HCT116 (cell line): Measurements from ENCODE around the gene CFAP58. TPM values are rescaled to one million over a fixed set of nuclear protein-coding genes. Genes with fewer than 3 reads are reported as not detected.

Experiments used
- ATAC-seq: fragments of 200-7000 bp; cut with Tn5 transposase; 2 replicates; pipeline ENCODE4 v1.9.1; 2020; ENCODE audit warnings: mild to moderate bottlenecking, moderate library complexity
- BruUV-seq: library from RNA; stranded (reverse); fragments of 400-500 nt; replicated peaks from 2 replicates; lab custom pipeline; 2021; lab: Mats Ljungman, UMichigan
- CTCF ChIA-PET: fragments of 300-600 bp; sonication (Branson Sonifier 250); formaldehyde crosslinking; loops from one replicate; lab custom pipeline; 2021; ENCODE audit warnings: antibody characterized with exemption; lab: Charles Lee
- POLR2A ChIA-PET: fragments of 300-600, 350-600 bp; sonication (Branson Sonifier 250); formaldehyde crosslinking; loops from one replicate; lab custom pipeline; 2021; ENCODE audit warnings: antibody characterized with exemption; lab: Charles Lee
- RAD21 ChIA-PET, 2 experiments: fragments of 300-600 bp; sonication (Branson Sonifier 250); formaldehyde crosslinking; loops; one replicate each; lab custom pipeline; 2023; ENCODE audit warnings: low total read pairs in 2 of 2; ENCODE audit not compliant: uncharacterized antibody in 2 of 2, unreplicated experiment in 2 of 2, low non-redundant PET in 1 of 2; lab: Charles Lee
- DNase-seq: peaks from one replicate; pipeline ENCODE4 v3.0.0-alpha.2; 2010; ENCODE audit warnings: low read depth, low spot score
- H2AFZ ChIP-seq: fragments of 200-600 bp; shearing (Covaris generic), sonication (generic); 2 replicates; pipeline ENCODE4 v1.6.1; 2017; ENCODE audit warnings: low read depth, mixed run types, mixed read lengths, antibody characterized with exemption, low read length; ENCODE audit not compliant: poor library complexity, severe bottlenecking
- H3K27ac ChIP-seq: 2 replicates; pipeline ENCODE4 v1.5.1; 2012; ENCODE audit warnings: low read depth, low read length
- H3K27me3 ChIP-seq: fragments of 200-600 bp; sonication (generic); 2 replicates; pipeline ENCODE4 v1.6.1; 2016; ENCODE audit warnings: mixed run types, low read length, mixed read lengths; ENCODE audit not compliant: insufficient read depth
- H3K36me3 ChIP-seq, 2 experiments: fragments of 200-500 bp in 1 of 2; fragments of 200-600 bp in 1 of 2; sonication (Bioruptor generic) in 1 of 2; sonication (generic) in 1 of 2; 2 replicates each; pipeline versions ENCODE4 v1.5.1 to v1.6.1; 2014 to 2016; ENCODE audit warnings: low read length in 2 of 2, inconsistent platforms in 1 of 2, mixed read lengths in 1 of 2, mixed run types in 1 of 2; ENCODE audit not compliant: insufficient read depth in 2 of 2, control insufficient read depth in 1 of 2
- H3K4me1 ChIP-seq, 2 experiments: fragments of 200-600 bp in 1 of 2; sonication (generic) in 1 of 2; 2 replicates each; pipeline versions ENCODE4 v1.5.1 to v1.6.1; 2012 to 2017; ENCODE audit warnings: low read length in 2 of 2, inconsistent platforms in 1 of 2, mild to moderate bottlenecking in 1 of 2, mixed read lengths in 1 of 2, mixed run types in 1 of 2, moderate library complexity in 1 of 2; ENCODE audit not compliant: insufficient read depth in 2 of 2, control insufficient read depth in 1 of 2
- H3K4me2 ChIP-seq: fragments of 200-600 bp; sonication (generic); 2 replicates; pipeline ENCODE4 v1.6.1; 2017; ENCODE audit warnings: mixed run types, low read length, mixed read lengths
- H3K4me3 ChIP-seq, 2 experiments: fragments of 200-600 bp in 1 of 2; sonication (generic) in 1 of 2; replicated peaks in 1 of 2; 2 replicates each; pipeline ENCODE4 v1.5.1; 2011 to 2016; ENCODE audit warnings: low read length in 2 of 2, control low read depth in 1 of 2, low read depth in 1 of 2, mild to moderate bottlenecking in 1 of 2, mixed read lengths in 1 of 2, mixed run types in 1 of 2
- H3K79me2 ChIP-seq: fragments of 200-600 bp; sonication (generic); 2 replicates; pipeline ENCODE4 v1.6.1; 2017; ENCODE audit warnings: mild to moderate bottlenecking, mixed run types, low read length, moderate library complexity, mixed read lengths; ENCODE audit not compliant: insufficient read depth
- H3K9ac ChIP-seq: fragments of 200-600 bp; sonication (generic); 2 replicates; pipeline ENCODE4 v1.6.1; 2016; ENCODE audit warnings: low read length, mixed read lengths
- H3K9me2 ChIP-seq: fragments of 200-600 bp; sonication (generic), shearing (Covaris generic); 2 replicates; pipeline ENCODE4 v1.6.1; 2017; ENCODE audit warnings: mixed run types, mild to moderate bottlenecking, moderate library complexity; ENCODE audit not compliant: insufficient read depth
- H3K9me3 ChIP-seq, 2 experiments: fragments of 200-500 bp in 1 of 2; fragments of 200-600 bp in 1 of 2; sonication (Bioruptor generic) in 1 of 2; sonication (generic) in 1 of 2; 2 replicates each; pipeline ENCODE4 v1.6.1; 2014 to 2017; ENCODE audit warnings: low read length in 2 of 2, mixed read lengths in 2 of 2, inconsistent platforms in 1 of 2, low read depth in 1 of 2, mild to moderate bottlenecking in 1 of 2, mixed run types in 1 of 2, moderate library complexity in 1 of 2; ENCODE audit not compliant: control insufficient read depth in 1 of 2, insufficient read depth in 1 of 2
- H4K20me1 ChIP-seq: fragments of 200-600 bp; sonication (generic), shearing (Covaris generic); 2 replicates; pipeline ENCODE4 v1.6.1; 2017; ENCODE audit warnings: mixed run types, mild to moderate bottlenecking, moderate library complexity; ENCODE audit not compliant: insufficient read depth
- ELF1 ChIP-seq: IDR thresholded peaks from 2 replicates; pipeline ENCODE4 v1.6.1; 2012; ENCODE audit warnings: low read depth, borderline replicate concordance
- EZH2phosphoT487 ChIP-seq: fragments of 200-600 bp; IDR thresholded peaks from 2 replicates; pipeline ENCODE4 v1.6.1; 2018; ENCODE audit warnings: antibody characterized with exemption, borderline replicate concordance
- JUND ChIP-seq: IDR thresholded peaks from 2 replicates; pipeline ENCODE4 v1.6.1; 2012
- SP1 ChIP-seq: IDR thresholded peaks from 2 replicates; pipeline ENCODE4 v1.6.1; 2012; ENCODE audit warnings: low read depth
- TCF7L2 ChIP-seq: IDR thresholded peaks from 2 replicates; pipeline ENCODE4 v1.7.0; 2011; ENCODE audit warnings: borderline replicate concordance, inconsistent platforms; ENCODE audit not compliant: insufficient read depth, insufficient read length; ENCODE audit errors: extremely low read depth
- intact Hi-C: fragments of 100-400 bp; cut with micrococcal nuclease; formaldehyde crosslinking; loops from 2 replicates; pipeline ENCODE4 v1.10.0; 2022
- total RNA-seq: library from RNA; stranded (reverse); gene quantifications from one replicate; pipeline ENCODE4 v1.2.1, GENCODE V29; 2021; ENCODE audit not compliant: unreplicated experiment
- TF ChIP-seq, protein P1 (sequence below), 3 experiments: fragments of 200-600 bp in 1 of 3; sonication (generic) in 1 of 3; IDR thresholded peaks in 2 of 3; conservative IDR thresholded peaks in 1 of 3; 2 replicates each; pipeline ENCODE4 v1.5.1; 2012 to 2017; ENCODE audit warnings: low read depth in 2 of 3, low read length in 2 of 3, antibody characterized with exemption in 1 of 3, borderline replicate concordance in 1 of 3, control low read depth in 1 of 3, mild to moderate bottlenecking in 1 of 3, mixed read lengths in 1 of 3, mixed run types in 1 of 3, moderate library complexity in 1 of 3; ENCODE audit not compliant: insufficient read depth in 1 of 3
- TF ChIP-seq, protein P2 (sequence below): IDR thresholded peaks from 2 replicates; pipeline ENCODE4 v1.6.1; 2011; ENCODE audit warnings: mild to moderate bottlenecking, low read length, moderate library complexity; ENCODE audit not compliant: insufficient replicate concordance; ENCODE audit errors: extremely low read depth

Gene CFAP58
- total RNA-seq, 1 experiment from 2014 or later: 0.91 TPM

DNA sequence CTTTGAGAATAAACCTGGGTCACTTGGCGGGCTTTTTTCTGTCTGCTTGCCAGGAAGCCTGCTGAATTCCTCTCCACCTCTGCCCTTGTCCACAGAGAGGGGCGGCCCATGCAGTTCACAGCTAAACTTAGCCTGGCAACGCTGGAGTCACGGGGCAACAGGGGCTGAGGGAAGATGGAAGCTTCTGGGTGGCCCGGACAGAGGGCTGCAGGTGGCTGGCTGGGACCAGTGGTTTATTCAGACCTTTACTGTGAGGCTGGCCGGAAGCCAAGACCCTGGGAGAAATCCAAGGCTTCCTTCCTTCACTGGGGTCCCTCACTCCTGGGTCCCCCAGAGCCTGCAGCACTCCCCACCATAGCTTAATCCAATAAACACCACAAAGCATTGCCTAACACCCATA is 32.4 kb upstream of the CFAP58 start:
- H3K36me3 ChIP-seq: no peaks in the 10 kb centered on the region
- CTCF ChIA-PET: interaction anchor here (0.7 to 1.6 kb wide), 5 partner anchors 13 to 67 kb away, joined by 3 to 9 read pairs (median 3); partner anchors contain the start of gene GSTO1
- POLR2A ChIA-PET: no interaction called here
- intact Hi-C loops: no loop called here
- H3K27me3 ChIP-seq: no peaks in the 10 kb centered on the region
- H2AFZ ChIP-seq: no peak overlapping the region
- peaks cover 9 to 28% of the 10 kb centered on the region in 2 experiments for H3K4me1 ChIP-seq
- no peak for DNase-seq
- no TSS peak for BruUV-seq
- no peak overlapping the region for H3K4me3 ChIP-seq
- H3K9ac ChIP-seq: no peak overlapping the region
- H3K9me2 ChIP-seq: no peaks in the 10 kb centered on the region
- ATAC-seq: no peak
- H3K9me3 ChIP-seq: no peaks in the 10 kb centered on the region
- TF ChIP-seq TCF7L2: no peak
- TF ChIP-seq JUND: no peak
- no peak for TF ChIP-seq ELF1
- TF ChIP-seq, protein P1, sequence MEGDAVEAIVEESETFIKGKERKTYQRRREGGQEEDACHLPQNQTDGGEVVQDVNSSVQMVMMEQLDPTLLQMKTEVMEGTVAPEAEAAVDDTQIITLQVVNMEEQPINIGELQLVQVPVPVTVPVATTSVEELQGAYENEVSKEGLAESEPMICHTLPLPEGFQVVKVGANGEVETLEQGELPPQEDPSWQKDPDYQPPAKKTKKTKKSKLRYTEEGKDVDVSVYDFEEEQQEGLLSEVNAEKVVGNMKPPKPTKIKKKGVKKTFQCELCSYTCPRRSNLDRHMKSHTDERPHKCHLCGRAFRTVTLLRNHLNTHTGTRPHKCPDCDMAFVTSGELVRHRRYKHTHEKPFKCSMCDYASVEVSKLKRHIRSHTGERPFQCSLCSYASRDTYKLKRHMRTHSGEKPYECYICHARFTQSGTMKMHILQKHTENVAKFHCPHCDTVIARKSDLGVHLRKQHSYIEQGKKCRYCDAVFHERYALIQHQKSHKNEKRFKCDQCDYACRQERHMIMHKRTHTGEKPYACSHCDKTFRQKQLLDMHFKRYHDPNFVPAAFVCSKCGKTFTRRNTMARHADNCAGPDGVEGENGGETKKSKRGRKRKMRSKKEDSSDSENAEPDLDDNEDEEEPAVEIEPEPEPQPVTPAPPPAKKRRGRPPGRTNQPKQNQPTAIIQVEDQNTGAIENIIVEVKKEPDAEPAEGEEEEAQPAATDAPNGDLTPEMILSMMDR (IDR thresholded peaks at IDR 0.05 in 2 of 3, conservative IDR thresholded peaks at IDR 0.05 in 1 of 3; ENCODE audit: borderline replicate concordance in 1 of 3, insufficient read depth in 1 of 3, low read depth in 2 of 3, low read length in 2 of 3): no peak
- no peak for TF ChIP-seq SP1
- TF ChIP-seq, protein P2, sequence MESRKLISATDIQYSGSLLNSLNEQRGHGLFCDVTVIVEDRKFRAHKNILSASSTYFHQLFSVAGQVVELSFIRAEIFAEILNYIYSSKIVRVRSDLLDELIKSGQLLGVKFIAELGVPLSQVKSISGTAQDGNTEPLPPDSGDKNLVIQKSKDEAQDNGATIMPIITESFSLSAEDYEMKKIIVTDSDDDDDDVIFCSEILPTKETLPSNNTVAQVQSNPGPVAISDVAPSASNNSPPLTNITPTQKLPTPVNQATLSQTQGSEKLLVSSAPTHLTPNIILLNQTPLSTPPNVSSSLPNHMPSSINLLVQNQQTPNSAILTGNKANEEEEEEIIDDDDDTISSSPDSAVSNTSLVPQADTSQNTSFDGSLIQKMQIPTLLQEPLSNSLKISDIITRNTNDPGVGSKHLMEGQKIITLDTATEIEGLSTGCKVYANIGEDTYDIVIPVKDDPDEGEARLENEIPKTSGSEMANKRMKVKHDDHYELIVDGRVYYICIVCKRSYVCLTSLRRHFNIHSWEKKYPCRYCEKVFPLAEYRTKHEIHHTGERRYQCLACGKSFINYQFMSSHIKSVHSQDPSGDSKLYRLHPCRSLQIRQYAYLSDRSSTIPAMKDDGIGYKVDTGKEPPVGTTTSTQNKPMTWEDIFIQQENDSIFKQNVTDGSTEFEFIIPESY: no peak
- no peak for TF ChIP-seq EZH2phosphoT487
- H3K27ac ChIP-seq: no peak overlapping the region
- no peaks in the 10 kb centered on the region for H4K20me1 ChIP-seq
- H3K79me2 ChIP-seq: peaks cover 39% of the 10 kb centered on the region; the same call in 1 of the 2 replicates
- RAD21 ChIA-PET: no interaction called here
- H3K4me2 ChIP-seq: no peak overlapping the region
